ENCODE data around the gene TMEM185B.

Gene TMEM185B

DNA sequence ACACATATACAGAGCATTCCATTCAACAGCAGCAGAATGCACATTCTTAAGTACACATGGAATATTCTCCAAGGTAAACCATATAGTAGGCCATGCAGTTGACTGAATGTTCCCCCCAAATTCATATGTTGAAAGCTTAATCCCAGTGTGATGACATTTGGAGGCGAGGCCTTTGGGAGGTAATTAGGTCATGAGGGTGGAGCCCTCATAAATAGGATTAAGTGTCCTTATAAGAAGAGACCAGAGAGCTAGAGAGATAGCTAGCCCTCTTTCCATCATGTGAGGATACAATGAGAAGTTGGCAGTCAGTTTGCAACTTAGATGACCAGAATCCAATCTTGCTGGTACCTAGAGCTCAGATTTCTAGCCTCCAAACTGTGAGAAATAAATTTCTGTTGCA is 27.6 kb downstream of the TMEM185B start:
- no peak overlapping the region for H3K4me3 ChIP-seq (ENCODE audit: low read depth, low read length)
- TF ChIP-seq CTCF (IDR thresholded peaks at IDR 0.05; ENCODE audit: low read depth, low read length, missing control alignments): no peak
- no peak for DNase-seq (ENCODE audit: low read depth)

- no peak for DNase-seq (ENCODE audit: low read depth)
- no peak overlapping the region for H3K4me3 ChIP-seq (ENCODE audit: low read depth, low read length)
- no peak for TF ChIP-seq CTCF (IDR thresholded peaks at IDR 0.05; ENCODE audit: low read depth, low read length, missing control alignments)
These were observed 30.9 kb downstream of the TMEM185B start for GRCh38 chr2:120192280-120192679.

DNA sequence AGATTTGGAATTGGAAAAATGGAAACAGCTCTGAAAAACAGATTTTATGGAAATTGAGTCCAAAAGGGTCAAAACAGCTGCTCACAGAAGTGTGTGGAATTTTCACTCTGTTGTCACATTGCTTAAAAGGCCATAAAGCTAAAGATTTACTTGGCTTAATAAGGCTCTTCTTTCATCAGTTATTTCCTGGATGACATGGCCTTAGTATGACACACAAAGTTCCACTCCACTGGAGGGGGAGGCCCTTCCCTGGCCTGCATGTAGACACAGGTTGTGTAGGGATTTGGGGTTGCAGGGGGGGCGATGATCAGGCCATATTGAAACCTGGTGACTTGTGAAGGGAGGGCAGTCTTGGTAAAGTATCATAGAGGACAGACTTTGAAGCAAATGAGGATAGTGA is 34.0 kb downstream of the TMEM185B start:
- no peak overlapping the region for H3K4me3 ChIP-seq (ENCODE audit: low read depth, low read length)
- no peak for DNase-seq (ENCODE audit: low read depth)
- no peak for TF ChIP-seq CTCF (IDR thresholded peaks at IDR 0.05; ENCODE audit: low read depth, low read length, missing control alignments)

DNA sequence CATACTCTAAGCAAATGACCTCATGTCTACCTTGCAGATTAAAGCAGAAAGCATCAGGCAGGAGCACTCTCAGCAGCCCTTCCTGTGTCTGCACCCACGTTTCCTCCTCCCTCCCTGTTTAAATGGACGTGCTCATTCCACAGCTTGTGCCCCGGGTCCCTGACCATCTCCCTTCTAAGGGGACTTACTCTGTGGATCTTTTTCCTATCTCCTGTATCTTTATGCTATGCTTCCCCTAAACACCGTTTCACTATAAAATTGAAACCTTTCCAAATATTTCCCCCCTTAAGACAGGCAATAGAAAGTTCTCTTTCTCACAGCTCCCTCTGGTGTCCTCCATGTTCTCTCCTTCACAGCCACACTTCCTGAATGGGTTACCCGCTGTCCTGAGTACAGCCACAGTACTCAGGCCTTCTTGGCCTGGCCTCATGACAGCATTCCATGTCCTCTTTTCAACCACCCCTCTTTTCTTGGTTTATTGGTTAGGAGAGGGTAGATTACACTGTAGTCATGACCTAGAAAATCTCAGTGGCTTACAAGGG is 41.1 kb downstream of the TMEM185B start:
- no peak for TF ChIP-seq CTCF (IDR thresholded peaks at IDR 0.05; ENCODE audit: low read depth, low read length, missing control alignments)
- no peak for DNase-seq (ENCODE audit: low read depth)
- no peak overlapping the region for H3K4me3 ChIP-seq (ENCODE audit: low read depth, low read length)

- TF ChIP-seq CTCF (IDR thresholded peaks at IDR 0.05; ENCODE audit: low read depth, low read length, missing control alignments): no peak
- H3K4me3 ChIP-seq (ENCODE audit: low read depth, low read length): no peak overlapping the region
- no peak for DNase-seq (ENCODE audit: low read depth)
These were observed 43.1 kb downstream of the TMEM185B start for GRCh38 chr2:120180066-120180465.

- TF ChIP-seq CTCF (IDR thresholded peaks at IDR 0.05; ENCODE audit: low read depth, low read length, missing control alignments): no peak
- no peak for DNase-seq (ENCODE audit: low read depth)
- no peak overlapping the region for H3K4me3 ChIP-seq (ENCODE audit: low read depth, low read length)
These were observed 43.8 kb downstream of the TMEM185B start for GRCh38 chr2:120179396-120179795.

- TF ChIP-seq CTCF (IDR thresholded peaks at IDR 0.05; ENCODE audit: low read depth, low read length, missing control alignments): no peak
- peak overlapping the region; percentile 58 for H3K4me3 ChIP-seq (ENCODE audit: low read depth, low read length)
- no peak for DNase-seq (ENCODE audit: low read depth)
These were observed 45.2 kb downstream of the TMEM185B start for GRCh38 chr2:120177973-120178372.
